Aorta (tissue), 5 donors: ENCODE measurements around the gene KIF26A. TPM values are rescaled to one million over a fixed set of nuclear protein-coding genes. Genes with fewer than 3 reads are reported as not detected.

Source experiments
- ATAC-seq: fragments of 200-7000 bp; cut with Tn5 transposase; one replicate; pipeline ENCODE4 v1.9.1; 2022; ENCODE audit warnings: moderate library complexity; ENCODE audit not compliant: low FRiP score
- DNase-seq, 2 donors: peaks; one replicate each; pipeline ENCODE4 v3.0.0-alpha.2; 2020
- H3K27ac ChIP-seq, 2 donors: one replicate each; pipeline ENCODE4 v1.5.1; 2013; ENCODE audit warnings: low read length in 2 of 2, mild to moderate bottlenecking in 2 of 2, moderate library complexity in 2 of 2, control low read depth in 1 of 2, inconsistent platforms in 1 of 2, low read depth in 1 of 2
- H3K27me3 ChIP-seq, 2 donors: one replicate each; pipeline ENCODE4 v1.6.1; 2013; ENCODE audit warnings: control low read depth in 1 of 2, low read length in 1 of 2, mild to moderate bottlenecking in 1 of 2, moderate library complexity in 1 of 2; ENCODE audit not compliant: insufficient read depth in 2 of 2, control insufficient read depth in 1 of 2
- H3K36me3 ChIP-seq, 2 donors: one replicate each; pipeline ENCODE4 v1.6.1; 2013; ENCODE audit warnings: control low read depth in 1 of 2, low read length in 1 of 2, mild to moderate bottlenecking in 1 of 2; ENCODE audit not compliant: insufficient read depth in 2 of 2, control insufficient read depth in 1 of 2
- H3K4me1 ChIP-seq, 2 donors: one replicate each; pipeline ENCODE4 v1.6.1; 2013; ENCODE audit warnings: low read length in 2 of 2, control low read depth in 1 of 2, mild to moderate bottlenecking in 1 of 2, moderate library complexity in 1 of 2; ENCODE audit not compliant: insufficient read depth in 2 of 2, control insufficient read depth in 1 of 2
- H3K4me3 ChIP-seq, 2 donors: one replicate each; pipeline ENCODE4 v1.5.1; 2013; ENCODE audit warnings: low read length in 2 of 2, control low read depth in 1 of 2, mild to moderate bottlenecking in 1 of 2
- H3K9me3 ChIP-seq: one replicate; pipeline ENCODE4 v1.6.1; 2013; ENCODE audit warnings: mild to moderate bottlenecking, low read length; ENCODE audit not compliant: control insufficient read depth
- WGBS, 2 donors: extraction: QIAGEN DNeasy Blood & Tissue Kit; methylation state at CpG; one replicate each; pipeline ENCODE4 v1.1.7; 2013; 5-methylcytosine and 5-hydroxymethylcytosine counted together
- intact Hi-C, 2 donors: fragments of 100-400 bp; cut with DNase I; formaldehyde crosslinking; loops; one replicate each; pipeline versions ENCODE4 v1.14.2 to v1.15.0; 2022
- polyA plus RNA-seq, 2 donors: library from polyadenylated mRNA; stranded (reverse); fragments of 200-250 nt; gene quantifications; one replicate each; pipeline ENCODE4 v1.2.3, GENCODE V29; 2013
- total RNA-seq, 2 donors: library from RNA; stranded (reverse); fragmentation: NEBNext Ultra II Directional; extraction: Animal tissue kit (Norgen Biotek cat#: 25700); gene quantifications; one replicate each; pipeline ENCODE4 v1.2.1, GENCODE V29; 2021
- donor health status: healthy with polysubstance abuse.
- donor health status: Bipolar disorder and iron deficiency.
- donor health status: DM: no; HTN: no; CAD: no.
- donor health status: DM: no; HTN: no; CAD: no.
- donor health status: DM: yes; HTN: yes; CAD: no.

The KIF26A gene
- total and polyA plus RNA-seq, 4 donors = 0.13 to 8.3 (median 3.2) TPM

- Histone ChIP-seq H3K27me3 (no peaks in the 10 kb centered on the region), H3K9me3 (no peaks in the 10 kb centered on the region), H3K36me3 (no peaks in the 10 kb centered on the region), H3K4me3 (no peak overlapping the region), H3K27ac (no peak overlapping the region), H3K4me1 (no peaks in the 10 kb centered on the region)
- intact Hi-C loops = no loop called here
- ATAC-seq = no peak
- WGBS, 2 donors = 91 to 93% methylated on average over 26 to 27 of the region's 27 CpGs
- DNase-seq = no peak
Measured at GRCh38 chr14:104172880-104173279, 34.5 kb downstream of the KIF26A start.

- no peaks in the 10 kb centered on the region for H3K27me3 ChIP-seq
- intact Hi-C loops = no loop called here
- H3K4me3 ChIP-seq = no peak overlapping the region
- no peak for DNase-seq
- no peaks in the 10 kb centered on the region for H3K36me3 ChIP-seq
- H3K9me3 ChIP-seq = no peaks in the 10 kb centered on the region
- ATAC-seq = no peak
- 96% methylated on average over 22 of the region's 22 CpGs for WGBS, 2 donors
- H3K27ac ChIP-seq = no peak overlapping the region
- no peaks in the 10 kb centered on the region for H3K4me1 ChIP-seq
Measured at GRCh38 chr14:104174051-104174450, 35.7 kb downstream of the KIF26A start.

- 92 to 94% methylated on average over 32 to 35 of the region's 35 CpGs for WGBS, 2 donors
- intact Hi-C loops = no loop called here
- H3K27ac ChIP-seq = no peak overlapping the region
Measured at GRCh38 chr14:104175041-104175440, 36.7 kb downstream of the KIF26A start.

GRCh38 chr14:104175811-104176210 is 37.4 kb downstream of the KIF26A start:
- no peaks in the 10 kb centered on the region for H3K4me1 ChIP-seq
- 80 to 85% methylated on average over 19 to 26 of the region's 26 CpGs for WGBS, 2 donors
- intact Hi-C loops = no loop called here
- no peaks in the 10 kb centered on the region for H3K9me3 ChIP-seq
- no peak overlapping the region for H3K27ac ChIP-seq
- no peaks in the 10 kb centered on the region for H3K27me3 ChIP-seq
- DNase-seq (no peak), ATAC-seq (no peak)
- H3K36me3 ChIP-seq = no peaks in the 10 kb centered on the region
- H3K4me3 ChIP-seq = no peak overlapping the region

More at GRCh38 chr14:104175041-104175440, 36.7 kb downstream of the KIF26A start:
- Histone ChIP-seq H3K27me3 (no peaks in the 10 kb centered on the region), H3K4me1 (no peaks in the 10 kb centered on the region), H3K9me3 (no peaks in the 10 kb centered on the region), H3K36me3 (no peaks in the 10 kb centered on the region), H3K4me3 (no peak overlapping the region)
- no peak for ATAC-seq
- no peak for DNase-seq

GRCh38 chr14:104176611-104177010 is 38.2 kb downstream of the KIF26A start:
- no peaks in the 10 kb centered on the region for H3K36me3 ChIP-seq
- DNase-seq (no peak), ATAC-seq (no peak)
- intact Hi-C loops = no loop called here
- no peaks in the 10 kb centered on the region for H3K9me3 ChIP-seq
- 91 to 92% methylated on average over 20 to 25 of the region's 25 CpGs for WGBS, 2 donors
- no peaks in the 10 kb centered on the region for H3K4me1 ChIP-seq
- no peaks in the 10 kb centered on the region for H3K27me3 ChIP-seq
- no peak overlapping the region for H3K27ac ChIP-seq
- no peak overlapping the region for H3K4me3 ChIP-seq

GRCh38 chr14:104177411-104177810 is 39.0 kb downstream of the KIF26A start:
- H3K9me3 ChIP-seq = no peaks in the 10 kb centered on the region
- no peaks in the 10 kb centered on the region for H3K4me1 ChIP-seq
- intact Hi-C loops = no loop called here
- no peaks in the 10 kb centered on the region for H3K36me3 ChIP-seq
- no peaks in the 10 kb centered on the region for H3K27me3 ChIP-seq
- DNase-seq (no peak), ATAC-seq (no peak)
- WGBS, 2 donors = 91 to 94% methylated on average over 33 to 38 of the region's 38 CpGs
- H3K4me3 ChIP-seq = no peak overlapping the region
- no peak overlapping the region for H3K27ac ChIP-seq

- Histone ChIP-seq H3K4me1 (no peaks in the 10 kb centered on the region), H3K36me3 (no peaks in the 10 kb centered on the region), H3K27ac (no peak overlapping the region), H3K4me3 (no peak overlapping the region), H3K27me3 (no peaks in the 10 kb centered on the region), H3K9me3 (no peaks in the 10 kb centered on the region)
- ATAC-seq (no peak), DNase-seq (no peak)
- intact Hi-C loops = no loop called here
- WGBS, 2 donors = 51 to 62% methylated on average over 16 to 23 of the region's 23 CpGs
Measured at GRCh38 chr14:104178279-104178678, 39.9 kb downstream of the KIF26A start.

- intact Hi-C loops = no loop called here
- ATAC-seq (no peak), DNase-seq (no peak)
- Histone ChIP-seq H3K27ac (no peak overlapping the region), H3K36me3 (no peaks in the 10 kb centered on the region), H3K4me3 (no peak overlapping the region), H3K27me3 (no peaks in the 10 kb centered on the region), H3K4me1 (no peaks in the 10 kb centered on the region), H3K9me3 (no peaks in the 10 kb centered on the region)
- 72 to 76% methylated on average over 20 to 21 of the region's 21 CpGs for WGBS, 2 donors
Measured at GRCh38 chr14:104179126-104179525, 40.7 kb downstream of the KIF26A start.

- intact Hi-C loops = no loop called here
- Histone ChIP-seq H3K4me3 (no peak overlapping the region), H3K4me1 (no peaks in the 10 kb centered on the region), H3K27me3 (no peaks in the 10 kb centered on the region), H3K36me3 (no peaks in the 10 kb centered on the region), H3K9me3 (no peaks in the 10 kb centered on the region), H3K27ac (no peak overlapping the region)
- DNase-seq (no peak), ATAC-seq (no peak)
- 89 to 91% methylated on average over 42 of the region's 42 CpGs for WGBS, 2 donors
Measured at GRCh38 chr14:104179564-104180129, 41.3 kb downstream of the KIF26A start.
